Fibroblast of the aortic adventitia (primary cell): ENCODE data around the gene RPS6KB2. TPM values are rescaled to one million over a fixed set of nuclear protein-coding genes. Genes with fewer than 3 reads are reported as not detected.

Experiments used
- DNase-seq: peaks from one replicate; pipeline ENCODE4 v3.0.0-alpha.2; 2010; ENCODE audit warnings: low read depth
- H3K4me3 ChIP-seq: 2 replicates; pipeline ENCODE4 v1.5.1; 2011; ENCODE audit warnings: low read depth, mild to moderate bottlenecking, control low read depth, low read length, moderate library complexity
- CTCF ChIP-seq: IDR thresholded peaks from 2 replicates; pipeline ENCODE4 v1.5.1; 2011; ENCODE audit warnings: mild to moderate bottlenecking, low read length, control low read depth, inconsistent platforms; ENCODE audit not compliant: insufficient read depth
- total RNA-seq: library from RNA; depleted of rRNA; stranded (reverse); fragments of >200 nt; gene quantifications from 2 replicates; pipeline ENCODE4 v1.2.3, GENCODE V29; 2012; ENCODE audit warnings: low replicate concordance

RPS6KB2 gene
- total RNA-seq, 1 donor: 35.6 TPM

GRCh38 chr11:67437082-67437808 is 9.0 kb downstream of the RPS6KB2 start, which contains the start of gene PTPRCAP:
TSS of gene PTPRCAP (minus strand) at chr11:67437682. CDS start at chr11:67437619, 63 bp downstream.
- no peak for DNase-seq
- H3K4me3 ChIP-seq: no peak within 1 kb of the TSS
- no peak for TF ChIP-seq CTCF

GRCh38 chr11:67437809-67438157 is 9.5 kb downstream of the RPS6KB2 start:
- no peak overlapping the region for H3K4me3 ChIP-seq
- no peak for TF ChIP-seq CTCF
- DNase-seq: no peak

GRCh38 chr11:67438158-67438902 is 10.0 kb downstream of the RPS6KB2 start:
- no peak for DNase-seq
- TF ChIP-seq CTCF: no peak
- H3K4me3 ChIP-seq: no peak overlapping the region

GRCh38 chr11:67439321-67440228 is 11.3 kb downstream of the RPS6KB2 start:
- no peak for DNase-seq
- peak; percentile 15 for TF ChIP-seq CTCF
- H3K4me3 ChIP-seq: no peak overlapping the region

GRCh38 chr11:67440229-67441097 is 12.2 kb downstream of the RPS6KB2 start:
- no peak for DNase-seq
- H3K4me3 ChIP-seq: no peak overlapping the region
- no peak for TF ChIP-seq CTCF
